NOMO-1 treated with dmso at 0.1 percent for 144 hours (cell line): ENCODE data around the gene C3orf38.
"Not testable (repeated sequence)": the region's sequence is repeated elsewhere in the genome, so short reads cannot be mapped to it uniquely, and the experiment has no call there.

ENCODE experiments used
- DNase-seq: peaks from one replicate; lab custom pipeline; 2025; ENCODE audit not compliant: unreplicated experiment; lab: John Stamatoyannopoulos, UW

Gene C3orf38

GRCh38 chr3:88151358-88151757 lies 1.6 kb downstream of the C3orf38 start:
- no peak for DNase-seq

DNA sequence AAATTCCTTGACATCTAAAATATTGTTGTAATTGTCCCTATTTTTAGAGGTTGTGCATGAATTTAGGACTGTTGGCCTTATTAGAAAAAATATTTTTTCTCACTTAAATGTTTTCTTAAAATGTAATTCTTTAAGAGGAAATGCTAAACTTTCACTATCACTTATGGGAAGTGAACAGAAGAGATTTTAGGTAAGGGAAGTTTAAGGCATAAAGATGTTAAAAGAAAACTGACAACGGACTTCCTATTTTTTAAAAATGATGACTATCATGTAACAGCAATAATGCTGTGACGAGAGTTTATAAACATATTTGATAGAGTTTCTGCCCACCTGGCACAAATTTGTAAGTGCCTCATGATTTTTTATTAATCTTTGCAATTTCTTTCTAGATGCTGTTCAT lies 3.1 kb downstream of the C3orf38 start:
- no peak for DNase-seq

GRCh38 chr3:88166419-88166971 lies 16.7 kb downstream of the C3orf38 start:
- no peak for DNase-seq

- no peak for DNase-seq
Measured at GRCh38 chr3:88167173-88167572, 17.4 kb downstream of the C3orf38 start.

GRCh38 chr3:88167704-88168103 lies 17.9 kb downstream of the C3orf38 start:
- no peak for DNase-seq

DNA sequence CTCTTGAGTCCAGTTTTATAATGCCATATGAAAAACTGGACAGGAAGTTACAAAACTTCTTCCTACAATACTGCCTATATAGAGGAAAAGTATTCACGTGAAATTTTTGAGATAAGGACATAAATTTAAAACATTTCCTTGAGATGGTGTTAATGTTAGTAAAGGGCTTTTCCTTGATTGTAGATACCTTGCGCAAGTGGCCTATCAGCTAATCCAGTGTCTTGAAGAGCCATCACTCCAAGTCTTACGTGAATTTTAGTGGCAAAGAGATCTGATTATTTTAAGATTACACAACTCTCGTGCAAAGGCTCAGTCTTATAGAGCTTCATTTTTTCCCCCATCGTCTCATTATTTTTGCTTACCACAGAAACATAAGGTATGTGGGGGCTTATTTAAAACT lies 18.4 kb downstream of the C3orf38 start:
- no peak for DNase-seq

DNA sequence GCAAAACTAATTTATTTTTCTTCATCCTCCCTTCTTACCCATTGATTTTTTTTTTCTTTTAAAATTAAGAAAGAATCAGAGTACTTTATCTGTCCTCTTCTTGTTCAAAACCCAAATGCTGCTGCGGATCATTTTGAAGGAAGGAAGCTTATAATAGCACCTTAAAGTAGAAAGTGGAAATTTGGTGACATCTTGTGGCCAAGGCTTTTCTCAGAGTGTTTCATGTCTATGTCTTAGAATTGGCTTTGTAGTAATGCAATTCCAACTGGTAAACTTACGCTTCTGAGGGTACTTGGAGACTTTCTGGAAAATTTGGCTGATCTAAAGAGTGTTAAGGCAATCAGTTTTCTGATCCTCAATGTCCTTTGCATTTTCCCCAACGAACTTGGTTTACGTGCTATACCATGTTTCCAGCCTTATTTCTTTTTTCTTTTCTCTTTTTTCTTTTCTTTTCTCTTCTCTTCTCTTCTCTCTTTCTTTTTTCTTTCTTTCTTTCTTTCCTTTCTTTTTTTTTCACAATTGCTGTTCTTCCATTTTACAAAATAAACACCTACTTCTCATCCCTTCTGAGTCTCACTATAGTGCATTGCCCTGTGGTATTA lies 30.7 kb downstream of the C3orf38 start:
- DNase-seq = peak; percentile 51

GRCh38 chr3:88182165-88182918 lies 32.6 kb downstream of the C3orf38 start:
- not testable (repeated sequence) for DNase-seq

GRCh38 chr3:88188436-88188835 lies 38.7 kb downstream of the C3orf38 start:
- no peak for DNase-seq

DNA sequence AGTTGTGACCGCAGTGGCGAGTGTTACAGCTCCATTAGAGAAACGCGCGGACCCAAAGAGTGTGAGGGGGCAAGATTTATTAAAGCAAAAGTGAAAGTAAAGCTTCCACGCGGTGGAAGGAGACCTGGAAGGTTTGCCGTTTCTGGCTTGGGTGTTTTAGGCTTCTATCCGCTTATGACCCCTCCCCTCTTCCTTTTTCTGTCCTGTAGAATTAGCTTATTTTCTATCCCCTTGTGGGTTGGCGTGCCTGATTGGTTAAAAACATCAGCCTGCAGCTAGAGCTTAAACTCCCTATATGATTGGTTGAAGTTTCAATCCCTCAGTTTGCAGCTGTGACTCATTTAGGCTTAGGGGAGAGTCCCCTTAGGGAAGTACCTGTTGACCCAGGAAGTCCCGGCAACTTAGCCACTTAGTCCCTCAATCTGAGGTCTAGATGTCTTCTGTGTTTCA lies 39.6 kb downstream of the C3orf38 start:
- DNase-seq = no peak

DNA sequence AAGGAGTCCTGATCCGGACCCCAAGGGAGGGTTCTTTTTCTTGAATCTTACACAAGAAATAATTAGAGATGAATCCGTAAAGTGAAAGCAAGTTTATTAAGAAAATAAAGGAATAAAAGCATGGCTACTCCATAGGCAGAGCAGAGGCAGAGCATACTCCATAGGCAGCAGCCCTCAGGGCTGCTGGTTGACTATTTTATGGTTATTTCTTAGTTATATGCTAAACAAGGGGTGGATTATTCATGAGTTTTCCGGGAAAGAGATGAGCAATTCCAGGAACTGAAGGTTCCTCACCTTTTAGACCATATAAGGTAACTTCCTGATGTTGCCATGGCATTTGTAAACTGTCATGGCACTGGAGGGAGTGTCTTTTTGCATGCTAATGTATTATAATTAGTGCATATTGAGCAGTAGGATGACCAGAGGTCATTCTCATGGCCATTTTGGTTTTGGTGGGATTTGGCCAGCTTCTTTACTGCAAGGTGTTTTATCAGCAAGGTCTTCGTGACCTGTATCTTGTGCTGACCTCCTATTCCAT lies 42.2 kb downstream of the C3orf38 start:
- no peak for DNase-seq

GRCh38 chr3:88192631-88193030 lies 42.9 kb downstream of the C3orf38 start:
- DNase-seq = no peak

DNA sequence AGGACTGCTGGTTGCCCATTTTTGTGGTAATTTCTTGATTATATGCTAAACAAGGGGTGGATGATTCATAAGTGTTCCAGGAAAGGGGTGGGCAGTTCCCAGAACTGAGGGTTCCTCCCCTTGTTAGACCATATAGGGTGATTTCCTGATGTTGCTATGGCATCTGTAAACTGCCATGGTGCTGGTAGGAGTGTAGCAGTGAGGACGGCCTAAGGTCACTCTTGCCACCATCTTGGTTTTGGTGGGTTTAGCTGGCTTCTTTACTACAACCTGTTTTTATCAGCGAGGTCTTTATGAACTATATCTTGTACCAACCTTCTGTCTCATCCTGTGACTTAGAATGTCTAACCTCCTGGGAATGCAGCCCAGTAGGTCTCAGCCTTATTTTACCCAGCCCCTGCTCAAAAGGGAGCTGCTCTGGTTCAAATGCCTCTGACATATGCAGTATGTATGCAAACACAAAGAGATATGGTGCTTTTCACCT lies 46.2 kb downstream of the C3orf38 start:
- no peak for DNase-seq

GRCh38 chr3:88198121-88198520 lies 48.4 kb downstream of the C3orf38 start:
- no peak for DNase-seq

GRCh38 chr3:88203642-88204055 lies 53.9 kb downstream of the C3orf38 start:
- no peak for DNase-seq
